NCI-H69 (cell line): ENCODE measurements around the gene HTT.

Experiments
- DNase-seq: peaks from one replicate; lab custom pipeline; 2025; lab: John Stamatoyannopoulos, UW

Gene HTT

GRCh38 chr4:3267576-3268394 lies 193.3 kb downstream of the HTT start:
- peak; percentile 57 for DNase-seq

- no peak for DNase-seq
Measured at GRCh38 chr4:3268395-3269104, 194.1 kb downstream of the HTT start.

DNA sequence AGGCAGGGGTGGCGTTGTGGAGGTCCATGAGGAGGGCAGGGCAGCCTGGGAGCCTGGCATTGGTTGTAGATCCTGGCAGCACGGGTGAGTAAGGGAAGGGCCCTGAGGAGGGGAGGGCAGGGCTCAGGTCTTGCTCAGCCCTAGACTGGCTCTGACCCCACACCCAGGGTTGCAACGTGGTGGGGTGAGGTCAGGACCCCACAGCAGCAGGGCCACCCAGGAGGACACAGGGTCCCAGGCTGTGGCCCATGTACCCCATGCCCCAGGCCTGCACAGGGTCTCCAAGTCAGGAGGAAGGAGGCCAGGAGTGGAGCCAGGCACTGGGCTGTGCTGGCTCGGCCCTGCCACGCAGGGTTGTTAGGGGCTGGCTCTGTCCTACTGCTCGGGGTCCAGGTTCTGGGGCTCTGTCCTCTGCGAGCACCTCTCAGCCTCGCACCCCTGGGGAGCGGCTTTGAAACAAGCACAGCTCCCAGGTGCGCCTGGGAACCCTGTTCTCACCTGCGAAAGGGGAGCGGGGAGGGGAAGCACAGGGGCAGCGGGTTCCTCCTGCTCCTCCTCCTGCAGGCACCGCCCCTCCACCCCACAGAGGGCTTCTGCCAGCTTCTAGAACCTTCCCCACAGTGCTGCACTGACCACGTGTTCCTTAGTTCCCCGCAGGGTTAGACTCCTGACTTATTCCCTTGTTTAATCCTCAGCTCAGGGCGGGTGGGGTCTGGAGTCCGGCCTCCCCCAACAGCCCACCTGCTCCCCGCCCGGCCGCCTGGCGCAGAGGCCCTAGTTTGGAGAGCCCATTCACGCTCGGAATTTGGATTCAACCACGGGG lies 194.8 kb downstream of the HTT start:
- DNase-seq: no peak

DNA sequence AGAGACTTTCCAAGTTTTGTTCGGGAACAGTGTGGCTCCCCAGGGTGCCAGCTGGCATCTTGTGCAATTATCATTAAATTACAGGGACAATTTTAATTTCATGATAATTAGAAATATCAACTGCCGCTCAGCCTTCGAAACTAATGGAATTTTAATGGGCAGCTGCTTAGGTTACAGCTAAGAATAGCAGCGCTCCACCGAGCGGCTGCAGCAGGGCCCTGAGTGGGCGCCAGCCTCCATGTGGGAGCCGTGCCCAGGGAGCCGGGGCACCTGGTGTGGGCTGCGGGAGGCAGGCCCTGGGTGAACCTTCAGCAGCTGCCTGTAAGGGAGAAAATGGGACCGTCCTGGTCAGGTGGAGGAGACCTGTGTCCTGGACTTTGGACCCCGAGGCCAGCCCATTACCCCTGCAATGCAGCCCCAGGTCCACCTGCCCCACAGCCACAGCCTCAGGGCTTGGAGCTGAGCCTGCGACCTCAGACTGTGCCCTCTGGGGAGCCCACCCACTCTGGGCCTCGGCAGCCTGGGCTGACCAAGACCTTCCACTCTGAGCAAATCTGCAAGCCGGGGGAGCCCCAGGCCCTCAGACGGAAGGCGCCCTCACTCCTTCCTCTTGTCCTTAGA lies 195.6 kb downstream of the HTT start:
- peak; percentile 29 for DNase-seq

DNA sequence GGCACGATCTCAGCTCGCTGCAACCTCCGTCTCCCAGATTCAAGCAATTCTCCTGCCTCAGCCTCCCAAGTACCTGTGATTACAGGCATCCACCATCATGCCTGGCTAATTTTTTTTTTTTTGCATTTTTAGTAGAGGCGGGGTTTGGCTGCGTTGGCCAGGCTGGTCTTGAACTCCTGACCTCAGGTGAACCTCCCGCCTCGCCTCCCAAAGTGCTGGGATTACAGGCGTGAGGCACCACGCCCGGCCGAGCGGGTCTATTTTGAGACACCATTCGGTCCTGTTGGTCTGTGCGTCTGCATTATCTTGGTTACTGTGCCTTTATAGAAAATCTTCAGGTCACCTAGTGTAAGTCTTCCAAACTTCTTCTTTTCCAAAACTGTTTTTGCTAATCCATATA lies 196.7 kb downstream of the HTT start:
- DNase-seq: no peak

DNA sequence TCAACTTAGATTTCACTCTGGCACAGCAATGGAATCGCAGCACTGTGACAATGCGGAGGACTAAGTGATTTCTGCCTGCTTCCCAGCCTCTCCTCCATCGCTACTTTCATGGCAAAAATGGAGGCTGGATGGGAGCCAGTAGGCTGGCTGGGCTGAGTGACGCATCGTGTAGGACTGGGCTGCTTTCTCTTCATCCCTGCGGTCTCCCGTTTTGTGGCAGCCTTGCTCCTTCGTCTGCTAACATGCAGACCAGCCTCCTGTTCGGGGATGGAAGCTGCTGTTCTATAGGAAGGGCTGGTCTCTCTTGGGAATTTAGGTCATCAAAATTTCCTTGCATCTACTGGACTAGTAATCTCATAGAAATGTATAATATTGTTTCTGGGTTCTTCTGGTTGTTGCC lies 202.5 kb downstream of the HTT start:
- peak; percentile 8 for DNase-seq

- DNase-seq: no peak
Measured at GRCh38 chr4:3280466-3280865, 206.0 kb downstream of the HTT start.

- DNase-seq: no peak
Measured at GRCh38 chr4:3283483-3283882, 209.0 kb downstream of the HTT start.

DNA sequence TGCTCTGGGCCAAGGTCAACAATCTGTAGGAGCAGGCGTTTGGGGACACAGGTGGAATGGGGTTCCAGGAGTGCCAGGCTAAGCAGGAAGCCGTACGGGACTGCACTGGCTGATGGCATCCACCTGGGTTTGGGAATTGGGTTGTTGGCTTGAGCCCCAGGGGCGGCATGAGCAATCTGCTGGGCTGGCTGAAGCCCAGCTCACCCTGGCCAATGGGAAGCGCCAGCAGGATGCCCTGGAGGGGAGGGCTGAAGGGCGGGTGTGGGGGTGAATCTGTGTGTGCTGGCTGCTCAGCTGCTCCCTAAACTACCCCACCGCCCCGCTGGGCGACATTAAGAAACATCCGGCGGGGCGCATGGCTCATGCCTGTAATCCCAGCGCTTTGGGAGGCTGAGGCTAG lies 209.4 kb downstream of the HTT start:
- no peak for DNase-seq

DNA sequence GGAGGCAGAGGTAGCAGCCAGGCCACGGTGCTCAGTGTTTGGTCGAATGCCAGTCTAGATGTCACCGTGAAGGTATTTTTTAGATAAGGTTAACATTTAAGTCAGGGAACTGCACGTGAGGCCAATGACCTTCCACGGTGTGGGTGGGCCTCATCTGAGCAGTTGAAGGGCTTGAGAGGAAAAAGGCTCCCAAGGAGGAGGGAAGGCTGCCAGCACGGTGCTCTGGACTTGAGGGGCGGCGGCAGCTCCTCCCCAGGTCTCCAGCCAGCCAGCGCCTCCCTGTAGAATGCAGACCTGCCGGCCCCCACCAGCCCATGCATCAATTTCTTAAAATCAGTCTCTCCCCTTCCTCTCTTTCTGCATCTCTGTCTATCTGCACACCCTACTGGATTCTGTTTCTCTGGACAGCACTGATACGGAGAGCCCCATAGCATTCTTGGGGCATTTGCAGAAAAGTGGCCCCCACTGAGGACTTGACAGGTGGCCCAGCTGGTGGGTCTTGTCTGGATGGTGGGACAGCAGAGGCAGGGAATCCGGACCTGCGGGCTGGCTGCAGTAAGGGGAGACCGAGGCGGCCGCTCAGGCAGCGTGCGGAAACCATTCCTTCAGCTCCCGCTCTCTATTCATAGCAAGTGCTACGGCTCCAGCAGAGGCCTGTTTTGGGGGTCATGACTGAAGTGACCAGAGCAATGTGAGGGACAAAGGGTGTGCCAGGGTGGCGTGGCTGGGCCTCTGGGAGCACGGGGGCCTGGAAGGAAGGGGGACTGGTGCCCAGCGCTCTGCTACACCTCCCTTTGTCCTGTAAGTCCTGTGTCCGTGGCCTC lies 210.5 kb downstream of the HTT start:
- no peak for DNase-seq

- DNase-seq: no peak
Measured at GRCh38 chr4:3285558-3286334, 211.3 kb downstream of the HTT start.

GRCh38 chr4:3286335-3287175 lies 212.1 kb downstream of the HTT start:
- no peak for DNase-seq

- no peak for DNase-seq
Measured at GRCh38 chr4:3287271-3287971, 212.9 kb downstream of the HTT start.

GRCh38 chr4:3287972-3288570 lies 213.6 kb downstream of the HTT start:
- no peak for DNase-seq

DNA sequence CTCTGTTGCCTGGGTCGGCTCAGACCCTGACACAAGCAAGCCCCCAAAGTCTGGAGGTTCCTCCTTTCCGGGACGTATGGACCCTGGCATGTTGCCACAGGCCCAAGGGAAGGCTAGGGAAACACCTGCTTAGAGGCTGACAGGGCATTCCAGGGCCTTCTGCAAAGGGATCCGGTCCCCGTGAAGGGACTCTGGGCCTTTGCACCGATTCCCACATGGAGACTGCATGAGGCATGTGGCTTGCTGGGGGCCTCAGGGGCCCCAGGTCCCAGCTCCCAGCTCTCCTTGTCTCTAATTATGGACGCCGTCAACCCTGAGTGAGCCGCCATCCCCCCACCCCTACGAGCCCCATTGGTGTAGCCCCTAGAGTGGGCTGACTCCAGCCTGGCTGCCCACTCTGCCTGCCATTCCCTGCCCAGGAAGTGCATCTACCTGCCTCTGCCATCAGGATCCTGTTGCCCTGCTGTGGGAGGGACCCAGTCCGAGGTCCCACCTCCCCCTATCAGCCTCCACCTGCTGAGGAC lies 214.2 kb downstream of the HTT start:
- DNase-seq: no peak

DNA sequence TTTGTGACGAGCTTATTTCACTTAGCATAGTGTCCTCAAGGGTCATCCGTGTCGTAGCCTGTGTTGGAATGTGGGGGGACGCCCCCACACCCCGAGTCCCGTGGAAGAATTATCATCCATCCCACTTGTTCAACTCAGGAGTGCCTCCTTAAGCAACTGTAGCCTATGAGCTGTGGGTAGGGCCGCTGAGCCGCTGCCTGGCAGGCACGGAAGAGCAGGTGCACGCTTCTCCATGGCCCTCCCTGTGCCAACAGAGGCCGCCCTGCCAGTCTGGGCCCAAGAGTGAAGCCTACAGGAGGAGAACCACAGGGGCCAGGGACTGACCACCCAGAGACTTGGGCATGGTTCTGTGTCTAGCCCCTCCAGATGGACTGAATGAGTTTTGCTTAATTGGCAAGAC lies 216.0 kb downstream of the HTT start:
- DNase-seq: no peak

DNA sequence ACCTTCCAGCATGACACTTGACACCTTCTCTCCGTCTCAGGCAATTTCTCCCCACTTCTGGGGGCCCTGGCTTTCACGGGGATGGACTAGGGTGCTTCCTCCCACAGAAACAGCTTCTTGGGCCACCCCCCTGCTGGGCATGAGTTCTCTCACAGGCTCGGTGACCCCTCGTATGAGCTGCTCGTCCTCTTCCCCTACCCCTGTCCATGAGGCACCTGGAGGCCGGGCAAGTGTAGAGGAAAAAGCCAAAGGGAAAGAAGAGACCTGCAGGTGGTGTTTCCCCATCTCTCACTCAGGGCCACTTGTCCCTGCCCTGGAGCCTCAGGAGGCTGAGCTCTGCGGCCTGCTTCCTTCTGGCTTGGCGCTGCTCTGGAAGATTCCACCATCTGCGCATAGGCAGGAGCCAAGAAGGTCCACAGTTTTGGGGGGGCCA lies 216.4 kb downstream of the HTT start:
- no peak for DNase-seq

- DNase-seq: no peak
Measured at GRCh38 chr4:3291411-3291968, 217.0 kb downstream of the HTT start.
